ENCODE results near the gene CASS4.

CASS4 gene

DNA sequence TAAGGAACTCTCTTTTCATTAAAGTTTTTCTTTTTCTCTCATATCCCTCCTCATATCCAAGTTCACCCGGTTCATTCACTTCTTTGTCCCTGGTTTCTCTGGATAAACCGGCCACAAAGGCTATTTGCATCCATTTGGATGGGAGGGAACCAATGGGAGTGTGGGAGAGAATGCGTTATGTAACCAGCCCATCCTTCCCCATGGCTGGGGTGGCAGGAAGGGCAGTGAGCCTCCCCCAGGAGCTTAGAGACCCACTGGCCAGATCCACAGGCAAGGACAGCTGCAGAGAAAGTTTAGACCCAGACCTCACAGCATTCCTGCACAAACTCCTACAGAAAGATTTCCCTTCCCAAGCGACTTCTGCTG is 10.7 kb downstream of the CASS4 start:
- TF ChIP-seq, protein P1, sequence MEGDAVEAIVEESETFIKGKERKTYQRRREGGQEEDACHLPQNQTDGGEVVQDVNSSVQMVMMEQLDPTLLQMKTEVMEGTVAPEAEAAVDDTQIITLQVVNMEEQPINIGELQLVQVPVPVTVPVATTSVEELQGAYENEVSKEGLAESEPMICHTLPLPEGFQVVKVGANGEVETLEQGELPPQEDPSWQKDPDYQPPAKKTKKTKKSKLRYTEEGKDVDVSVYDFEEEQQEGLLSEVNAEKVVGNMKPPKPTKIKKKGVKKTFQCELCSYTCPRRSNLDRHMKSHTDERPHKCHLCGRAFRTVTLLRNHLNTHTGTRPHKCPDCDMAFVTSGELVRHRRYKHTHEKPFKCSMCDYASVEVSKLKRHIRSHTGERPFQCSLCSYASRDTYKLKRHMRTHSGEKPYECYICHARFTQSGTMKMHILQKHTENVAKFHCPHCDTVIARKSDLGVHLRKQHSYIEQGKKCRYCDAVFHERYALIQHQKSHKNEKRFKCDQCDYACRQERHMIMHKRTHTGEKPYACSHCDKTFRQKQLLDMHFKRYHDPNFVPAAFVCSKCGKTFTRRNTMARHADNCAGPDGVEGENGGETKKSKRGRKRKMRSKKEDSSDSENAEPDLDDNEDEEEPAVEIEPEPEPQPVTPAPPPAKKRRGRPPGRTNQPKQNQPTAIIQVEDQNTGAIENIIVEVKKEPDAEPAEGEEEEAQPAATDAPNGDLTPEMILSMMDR (IDR thresholded peaks at IDR 0.05; ENCODE audit: borderline replicate concordance, insufficient read depth, low read depth, low read length), result no peak

DNA sequence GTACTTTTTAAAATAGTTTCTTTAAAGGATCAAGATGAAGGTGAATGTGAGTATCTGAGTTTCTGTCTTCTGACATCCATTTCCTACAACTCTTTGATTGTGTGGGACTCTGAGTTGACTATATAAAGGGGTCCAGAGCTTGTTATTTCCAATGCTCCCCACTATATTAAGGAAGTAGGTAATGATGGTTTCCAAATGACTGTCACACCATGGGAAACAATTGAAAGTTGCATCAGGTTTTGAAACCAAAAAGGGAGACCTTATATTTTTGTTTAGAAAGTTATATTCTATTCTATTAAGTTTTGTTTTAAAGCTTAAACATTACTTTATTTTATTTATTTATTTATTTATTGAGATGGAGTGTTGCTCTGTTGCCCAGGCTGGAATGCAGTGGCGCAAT is 11.2 kb downstream of the CASS4 start:
- TF ChIP-seq, protein P1 (IDR thresholded peaks at IDR 0.05; ENCODE audit: borderline replicate concordance, insufficient read depth, low read depth, low read length), result no peak
- H3K4me3 ChIP-seq (ENCODE audit: low read depth, low read length), result no peak overlapping the region

More for the DNA sequence above, 10.7 kb downstream of the CASS4 start:
- no peak overlapping the region for H3K4me3 ChIP-seq (ENCODE audit: low read depth, low read length)

DNA sequence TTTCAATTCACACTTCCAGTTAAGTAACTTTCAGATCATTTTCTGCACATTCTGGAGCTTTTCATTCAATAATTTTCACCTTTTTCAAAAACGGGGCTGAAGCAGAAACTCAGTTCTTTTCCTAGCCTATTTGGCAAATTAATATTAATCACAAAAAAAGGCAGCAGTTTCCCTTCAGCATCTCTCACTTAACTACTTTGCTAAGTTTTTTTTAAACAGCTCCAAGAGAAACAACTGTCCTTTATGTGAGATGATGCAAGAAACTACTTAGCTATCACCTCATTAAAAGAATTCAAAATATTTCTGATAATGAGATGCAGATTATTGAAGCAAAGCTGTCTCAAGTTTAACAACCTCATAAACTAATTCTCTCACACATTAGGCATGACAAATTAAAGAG is 11.8 kb downstream of the CASS4 start:
- TF ChIP-seq, protein P1 (IDR thresholded peaks at IDR 0.05; ENCODE audit: borderline replicate concordance, insufficient read depth, low read depth, low read length), result no peak
- H3K4me3 ChIP-seq (ENCODE audit: low read depth, low read length), result no peak overlapping the region

DNA sequence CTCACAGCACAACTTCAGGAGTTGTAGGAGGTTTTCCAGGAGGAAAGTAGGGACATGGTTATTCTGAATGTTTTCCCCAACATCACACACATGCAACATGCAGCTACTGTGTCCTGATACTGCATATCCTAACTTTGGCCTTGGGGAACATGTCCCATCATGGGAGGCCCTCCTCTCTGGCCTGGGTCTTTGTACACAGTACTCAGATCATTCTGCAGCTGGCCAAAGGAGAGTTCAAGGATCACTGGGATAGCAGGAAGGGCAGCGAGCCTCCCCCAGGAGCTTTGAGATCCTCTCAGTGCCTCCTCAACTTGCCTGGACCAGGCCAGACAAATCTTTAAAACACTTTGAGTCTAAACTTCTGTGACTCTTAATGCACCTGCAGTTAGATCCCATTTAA is 12.9 kb downstream of the CASS4 start:
- TF ChIP-seq, protein P1 (IDR thresholded peaks at IDR 0.05; ENCODE audit: borderline replicate concordance, insufficient read depth, low read depth, low read length), result no peak
- H3K4me3 ChIP-seq (ENCODE audit: low read depth, low read length), result no peak overlapping the region

DNA sequence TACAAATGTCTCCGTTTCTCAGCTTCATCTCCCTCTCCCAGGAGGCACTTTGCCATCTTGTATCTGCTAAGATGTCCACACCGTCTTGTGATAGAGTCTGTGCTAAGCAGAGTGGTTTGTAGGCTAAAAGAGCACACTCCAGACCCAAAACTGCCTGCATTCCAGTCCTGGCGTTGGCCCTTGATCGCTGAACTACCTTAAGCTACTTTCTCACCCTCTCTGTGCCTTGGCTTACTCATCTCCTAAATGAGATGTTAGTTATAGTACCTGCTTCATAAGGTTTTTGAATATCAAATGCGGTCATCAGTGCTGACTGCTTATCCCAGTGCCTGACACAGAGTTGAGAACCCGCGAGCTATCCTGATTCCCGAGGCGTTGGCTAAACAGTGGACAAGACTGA is 14.0 kb downstream of the CASS4 start:
- no peak overlapping the region for H3K4me3 ChIP-seq (ENCODE audit: low read depth, low read length)
- TF ChIP-seq, protein P1 (IDR thresholded peaks at IDR 0.05; ENCODE audit: borderline replicate concordance, insufficient read depth, low read depth, low read length), result no peak

DNA sequence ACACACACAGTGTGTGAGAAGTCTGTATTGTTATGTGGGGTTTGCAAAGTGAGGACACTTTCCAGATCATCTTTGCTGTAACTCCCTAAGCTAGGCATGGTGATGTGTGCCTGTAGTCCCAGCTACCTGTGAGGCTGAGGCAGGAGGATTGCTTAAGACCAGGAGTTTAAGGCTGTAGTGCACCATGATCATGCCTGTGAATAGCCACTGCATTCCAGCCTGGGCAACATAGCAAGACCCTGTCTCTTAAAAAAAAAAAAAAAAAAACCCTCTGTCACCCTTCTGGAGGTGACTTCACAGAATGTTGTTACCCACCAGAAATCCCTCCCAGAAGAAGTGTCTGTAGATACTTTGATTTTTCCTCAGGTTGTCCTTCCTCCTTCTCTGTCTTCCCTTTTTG is 14.9 kb downstream of the CASS4 start:
- TF ChIP-seq, protein P1 (IDR thresholded peaks at IDR 0.05; ENCODE audit: borderline replicate concordance, insufficient read depth, low read depth, low read length), result no peak
- no peak overlapping the region for H3K4me3 ChIP-seq (ENCODE audit: low read depth, low read length)

DNA sequence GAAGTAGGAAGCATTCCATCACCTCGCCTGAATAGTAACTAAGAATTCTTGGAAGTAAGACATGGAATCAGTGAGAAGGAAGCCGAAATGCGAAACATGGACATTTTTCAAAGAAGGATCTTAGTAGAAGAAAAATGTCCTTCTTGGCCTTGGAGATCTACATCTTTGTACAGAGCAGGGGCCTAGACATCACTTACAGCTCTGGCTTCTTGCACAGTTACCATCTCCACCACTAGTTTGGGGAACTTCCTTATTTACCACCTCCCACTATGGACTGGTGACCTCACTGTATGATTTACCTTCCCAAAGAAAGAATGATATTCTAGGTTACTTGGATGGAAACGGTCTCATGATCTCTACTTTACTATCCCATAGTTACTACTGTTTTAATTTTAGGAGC is 15.7 kb downstream of the CASS4 start:
- TF ChIP-seq, protein P1 (IDR thresholded peaks at IDR 0.05; ENCODE audit: borderline replicate concordance, insufficient read depth, low read depth, low read length), result no peak
- H3K4me3 ChIP-seq (ENCODE audit: low read depth, low read length), result no peak overlapping the region
